GM18909 (cell line): Measurements from ENCODE around the gene NUP62CL.
"Not testable (repeated sequence)": the region's sequence is repeated elsewhere in the genome, so short reads cannot be mapped to it uniquely, and the experiment has no call there.

Experiments
- ATAC-seq: cut with Tn5 transposase; IDR thresholded peaks from one replicate; pipeline ENCODE4 v1.9.1; 2021; ENCODE audit warnings: mild to moderate bottlenecking; ENCODE audit not compliant: unreplicated experiment, poor library complexity

Gene NUP62CL

DNA sequence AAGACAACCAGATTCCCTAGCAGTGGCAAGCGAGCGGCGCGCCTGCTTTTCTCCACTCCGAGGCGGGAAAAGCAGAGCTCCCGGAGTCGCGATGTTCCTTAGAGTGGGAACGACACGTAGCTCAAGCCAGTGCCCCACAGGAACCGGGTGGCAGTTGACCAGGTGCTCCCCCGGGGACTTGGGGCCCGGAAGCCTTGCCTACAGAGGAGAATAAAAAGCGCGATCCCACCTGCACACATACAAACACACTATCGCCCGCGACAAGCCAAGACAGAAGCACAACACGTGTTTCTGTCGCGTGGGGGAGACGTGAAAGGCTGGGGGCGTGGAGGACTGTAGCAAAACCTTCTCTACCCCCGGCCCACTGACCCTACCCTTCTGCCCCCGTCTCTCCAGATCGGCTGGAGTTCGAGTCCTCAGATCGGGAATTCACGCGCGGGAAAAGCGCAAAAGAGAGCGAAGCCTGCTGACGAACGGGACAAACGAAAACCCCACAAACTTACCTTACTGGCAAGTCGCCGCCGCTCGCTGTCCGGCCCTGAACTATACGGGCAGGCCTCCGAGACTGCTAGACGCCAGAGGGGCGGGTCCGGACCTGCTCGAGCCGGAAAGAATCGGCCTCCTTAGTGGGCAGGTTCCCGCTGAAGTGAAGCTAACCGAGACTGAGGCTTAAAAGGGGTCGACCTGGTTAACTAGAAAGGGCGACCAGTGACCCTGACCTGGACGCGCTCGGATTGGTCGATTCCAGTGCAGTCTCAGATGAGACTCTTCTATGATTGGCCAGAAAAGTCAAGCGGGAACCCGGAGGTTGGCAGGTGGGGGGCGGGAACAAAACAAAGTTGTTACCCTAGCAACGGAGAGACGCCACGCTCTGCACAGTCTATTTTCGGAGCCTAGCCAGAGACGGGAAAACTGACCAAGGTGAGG is at the start of gene NUP62CL, which contains the start of gene DNAAF6:
TSS of gene NUP62CL (minus strand) at position 664 of the 927 bp plus-strand sequence. CDS start 31,287 bp downstream, outside the sequence.
TSS of gene DNAAF6 (plus strand) at position 842 of the 927 bp plus-strand sequence. CDS start 6,265 bp downstream, outside the sequence.
- peak; percentile 97 for ATAC-seq

GRCh38 chrX:107228486-107228819 is 22.2 kb upstream of the NUP62CL start:
- no peak for ATAC-seq

- ATAC-seq = no peak
These were observed 21.7 kb upstream of the NUP62CL start for GRCh38 chrX:107227780-107228485.

GRCh38 chrX:107226757-107227156 is 20.5 kb upstream of the NUP62CL start:
- no peak for ATAC-seq

DNA sequence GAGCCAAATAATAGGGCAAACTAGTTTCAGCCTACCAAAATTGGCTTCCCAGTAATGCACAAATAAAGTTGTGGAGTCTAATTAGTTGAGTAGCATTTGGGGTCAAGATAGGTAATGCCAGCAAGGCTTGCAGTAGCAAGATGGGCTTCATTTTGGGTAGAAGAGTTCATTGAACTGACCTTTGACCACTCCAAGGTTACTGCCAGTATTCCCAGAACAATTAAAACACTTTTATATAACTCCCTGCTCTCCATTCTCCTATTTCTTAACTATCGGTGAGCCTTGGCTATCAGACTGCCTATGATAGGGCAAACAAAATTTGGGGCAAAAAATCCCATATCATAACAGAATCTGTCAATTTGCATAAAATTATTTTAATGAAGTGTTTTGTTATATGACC is 7.2 kb upstream of the NUP62CL start:
- no peak for ATAC-seq

DNA sequence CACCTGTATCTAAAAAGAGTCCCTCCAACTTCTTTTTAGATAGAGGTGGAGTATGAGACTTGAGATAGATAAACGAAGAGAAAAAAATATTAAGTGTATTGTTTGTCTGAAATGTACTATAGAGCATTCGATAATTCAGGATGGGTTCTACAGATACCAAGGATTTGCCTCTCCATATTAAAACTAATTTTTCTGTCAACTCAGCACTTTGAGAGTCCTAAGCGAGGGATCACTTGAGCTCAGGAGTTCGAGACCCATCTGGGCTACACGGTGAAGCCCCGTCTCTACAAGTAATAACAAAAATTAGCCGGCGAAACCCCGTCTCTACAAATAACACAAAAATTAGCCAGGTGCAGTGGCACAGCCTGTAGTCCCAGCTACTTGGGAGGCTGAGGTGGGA is 1.7 kb upstream of the NUP62CL start:
- ATAC-seq = no peak

DNA sequence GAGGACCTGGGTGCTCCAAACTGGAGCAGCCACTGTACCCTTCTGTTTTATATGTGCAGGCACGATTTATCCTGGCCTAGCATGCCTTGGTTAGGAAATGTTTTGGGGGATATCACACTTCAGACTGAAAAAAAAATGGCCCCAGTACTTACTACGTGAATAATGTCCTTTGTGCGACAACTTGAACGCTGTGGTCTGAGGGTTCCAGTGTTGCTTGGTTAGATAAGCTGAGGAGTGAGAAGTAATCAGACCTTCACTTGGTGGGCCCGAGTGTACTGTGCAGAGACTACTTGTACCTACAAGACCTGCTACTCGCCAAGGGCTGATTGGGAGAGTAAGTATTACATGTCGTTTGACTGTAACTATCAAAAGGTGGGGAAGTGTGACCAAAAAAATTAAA is 856 bp upstream of the NUP62CL start:
- no peak for ATAC-seq

DNA sequence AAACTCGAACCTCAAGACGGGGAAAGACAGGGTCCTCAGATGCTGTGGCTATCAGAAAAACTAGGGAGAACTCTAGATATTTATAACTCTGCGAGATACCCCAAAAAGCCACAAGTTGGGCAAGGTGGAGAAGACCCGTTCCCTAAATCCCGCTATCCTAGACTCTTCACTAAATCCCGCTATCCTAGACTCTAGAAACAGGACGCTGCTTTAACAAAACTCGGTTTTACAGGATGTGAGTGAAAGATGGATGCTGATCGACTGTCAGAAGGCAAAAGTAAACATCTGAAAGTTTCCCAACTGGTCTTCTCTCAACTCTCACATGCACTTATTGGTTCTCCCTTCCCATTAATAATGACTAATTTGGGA is 448 bp upstream of the NUP62CL start:
- ATAC-seq = no peak

DNA sequence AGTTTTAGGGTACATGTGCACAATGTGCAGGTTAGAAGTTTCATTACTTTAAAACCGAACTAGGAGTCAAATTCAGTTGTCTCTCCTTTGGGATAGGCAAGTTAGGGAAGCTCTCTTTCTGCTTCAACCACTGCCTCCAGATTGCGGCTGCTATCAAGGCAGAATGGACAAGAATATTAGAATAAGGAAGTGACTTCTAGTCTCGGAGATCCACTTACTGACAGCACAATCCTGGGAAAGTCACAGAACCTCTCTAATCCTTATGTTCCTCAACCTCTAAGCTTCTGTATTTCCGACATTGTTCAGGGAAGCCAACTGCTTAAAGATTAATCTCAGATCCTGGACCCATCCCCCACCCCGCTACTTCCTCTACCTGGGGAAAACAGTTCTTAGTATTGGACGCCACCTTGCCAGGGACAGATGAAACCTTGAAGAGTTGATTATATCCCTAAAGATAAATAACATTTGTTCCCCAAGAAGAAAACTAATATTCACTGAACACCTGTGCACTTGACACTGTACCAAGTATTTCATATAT is 2.1 kb downstream of the NUP62CL start:
- no peak for ATAC-seq

DNA sequence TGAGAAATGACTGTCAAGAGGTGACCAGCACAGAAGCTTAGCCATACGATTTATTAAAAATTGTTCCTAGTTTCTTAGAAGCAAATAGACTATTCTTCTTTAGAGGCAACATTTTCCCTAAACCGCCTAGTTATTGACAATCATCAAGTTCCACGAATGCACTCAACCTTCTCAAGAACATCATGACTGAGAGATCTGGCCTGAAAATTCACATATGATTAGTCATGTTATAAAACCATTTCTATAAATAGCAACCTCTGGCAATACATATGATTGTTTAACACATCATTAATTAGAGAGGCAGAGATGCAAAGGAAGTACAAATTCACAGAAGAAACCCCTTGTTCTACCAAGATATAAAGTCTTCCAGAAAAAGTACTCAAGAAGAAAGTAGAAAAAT is 6.7 kb downstream of the NUP62CL start:
- ATAC-seq = no peak

GRCh38 chrX:107198074-107198473 is 8.2 kb downstream of the NUP62CL start:
- not testable (repeated sequence) for ATAC-seq

DNA sequence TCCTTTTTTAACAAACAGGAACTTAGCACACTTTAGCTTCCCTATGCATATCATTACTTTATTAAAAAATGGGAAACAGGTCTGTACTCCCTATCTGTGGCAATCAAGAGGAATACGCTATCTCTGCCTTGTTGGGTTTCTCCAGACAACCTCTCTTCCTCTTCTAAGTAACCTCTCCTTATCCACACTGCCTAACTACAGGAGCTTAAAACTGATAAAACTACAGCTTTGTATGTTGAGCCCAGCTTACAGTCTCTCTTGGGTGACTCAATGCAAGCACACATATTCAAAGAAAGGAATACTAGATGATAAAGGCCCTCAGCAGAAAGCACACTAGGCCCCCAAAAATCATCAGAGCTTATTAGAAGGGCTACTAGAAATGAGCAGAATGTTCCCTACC is 8.9 kb downstream of the NUP62CL start:
- no peak for ATAC-seq

GRCh38 chrX:107171369-107172102 is 34.7 kb downstream of the NUP62CL start:
- ATAC-seq = no peak

DNA sequence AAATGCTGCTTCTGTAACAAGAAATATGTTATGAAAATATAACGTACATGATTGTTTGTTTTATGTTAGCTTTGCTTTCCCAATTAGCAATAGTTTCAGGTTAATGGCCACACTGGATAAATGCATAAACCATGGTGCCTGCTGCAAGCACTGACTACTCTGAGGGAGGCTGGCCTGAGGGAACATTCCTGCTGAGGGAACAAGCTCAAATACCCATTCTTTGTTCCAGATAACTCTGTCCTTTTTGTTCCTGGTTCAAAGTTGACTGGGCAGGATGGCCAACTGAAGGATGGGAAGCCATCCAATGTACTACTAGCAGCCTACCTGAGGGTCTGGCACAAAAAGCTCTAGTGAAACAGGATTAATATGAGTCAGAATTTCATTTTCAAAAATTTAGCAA is 37.5 kb downstream of the NUP62CL start:
- no peak for ATAC-seq

GRCh38 chrX:107168257-107168656 is 38.0 kb downstream of the NUP62CL start:
- ATAC-seq = no peak

- ATAC-seq = no peak
These were observed 38.9 kb downstream of the NUP62CL start for GRCh38 chrX:107167163-107167921.

- ATAC-seq = not testable (repeated sequence)
These were observed 48.6 kb downstream of the NUP62CL start for GRCh38 chrX:107157618-107158017.

GRCh38 chrX:107155621-107156430 is 50.4 kb downstream of the NUP62CL start:
- not testable (repeated sequence) for ATAC-seq
